Upper lobe of right lung (tissue), 1 donor: ENCODE measurements around the gene OTUD4. TPM values are rescaled to one million over a fixed set of nuclear protein-coding genes. Genes with fewer than 3 reads are reported as not detected.

Experiments
- ATAC-seq: fragments of 200-7000 bp; cut with Tn5 transposase; one replicate; pipeline ENCODE4 v1.9.1; 2020; ENCODE audit warnings: mild to moderate bottlenecking, moderate library complexity
- DNase-seq: peaks from one replicate; pipeline ENCODE4 v3.0.0-alpha.2; 2020
- H3K27ac ChIP-seq: fragments of 200-600 bp; one replicate; pipeline ENCODE4 v1.8.0; 2022
- H3K27me3 ChIP-seq: fragments of 200-600 bp; one replicate; pipeline ENCODE4 v1.8.0; 2022; ENCODE audit warnings: mild to moderate bottlenecking
- H3K36me3 ChIP-seq: fragments of 200-600 bp; one replicate; pipeline ENCODE4 v1.8.0; 2022
- H3K4me1 ChIP-seq: fragments of 200-600 bp; one replicate; pipeline ENCODE4 v1.8.0; 2022
- H3K4me3 ChIP-seq: fragments of 200-600 bp; one replicate; pipeline ENCODE4 v1.8.0; 2022; ENCODE audit warnings: mild to moderate bottlenecking
- H3K9me3 ChIP-seq: fragments of 200-600 bp; one replicate; pipeline ENCODE4 v1.8.0; 2022
- intact Hi-C: fragments of 100-400 bp; cut with DNase I; formaldehyde crosslinking; loops from one replicate; pipeline ENCODE4 v1.11.0; 2022
- total RNA-seq: library from RNA; stranded (reverse); fragmentation: NEBNext Ultra II Directional; extraction: Animal tissue kit (Norgen Biotek cat#: 25700); gene quantifications from one replicate; pipeline ENCODE4 v1.2.1, GENCODE V29; 2021
- TF ChIP-seq, protein P1 (sequence below): fragments of 200-600 bp; IDR thresholded peaks from one replicate; pipeline ENCODE4 v1.8.0; 2022; ENCODE audit warnings: antibody characterized with exemption
- donor health status: DM: no; HTN: yes; CAD: no; lungs with severe emphysema.

The OTUD4 gene
- total RNA-seq, 1 donor from 2014 or later = 46.3 TPM

DNA sequence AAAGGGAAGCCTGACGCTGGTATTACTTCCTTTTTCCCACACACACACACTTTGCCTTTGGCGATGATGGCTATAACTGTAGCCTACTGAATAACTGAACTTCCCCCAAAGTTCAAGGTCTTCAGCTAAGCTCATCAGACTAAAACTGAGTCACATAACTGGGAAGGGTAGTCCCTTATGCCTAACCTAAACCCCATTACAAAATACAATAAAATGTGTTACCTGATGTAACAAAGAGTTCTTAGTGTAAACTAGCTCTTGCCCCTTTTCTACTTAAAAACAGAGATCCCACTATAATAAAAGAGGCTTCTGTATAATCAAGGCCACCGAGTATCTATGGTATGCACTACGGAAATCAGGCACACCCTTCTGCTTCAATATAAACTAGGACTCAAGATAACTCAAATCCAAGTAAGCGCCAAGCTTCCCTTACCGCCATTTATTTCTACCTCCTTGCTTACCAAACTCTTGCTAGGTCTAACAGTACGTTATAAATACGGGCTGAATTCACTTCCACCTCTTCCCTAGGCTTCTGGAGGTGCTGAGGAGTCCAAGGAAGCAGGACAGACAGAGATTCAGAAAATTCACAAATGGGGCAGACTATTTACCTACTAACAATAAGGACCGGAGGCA lies 2.4 kb downstream of the OTUD4 start:
- Histone ChIP-seq H3K27me3 (no peaks in the 10 kb centered on the region), H3K9me3 (no peaks in the 10 kb centered on the region), H3K27ac (peak overlapping the region; percentile 96), H3K36me3 (peaks cover 13% of the 10 kb centered on the region), H3K4me1 (peaks cover 43% of the 10 kb centered on the region), H3K4me3 (peak overlapping the region; percentile 73)
- intact Hi-C loops = no loop called here
- ATAC-seq = no peak
- TF ChIP-seq, protein P1, sequence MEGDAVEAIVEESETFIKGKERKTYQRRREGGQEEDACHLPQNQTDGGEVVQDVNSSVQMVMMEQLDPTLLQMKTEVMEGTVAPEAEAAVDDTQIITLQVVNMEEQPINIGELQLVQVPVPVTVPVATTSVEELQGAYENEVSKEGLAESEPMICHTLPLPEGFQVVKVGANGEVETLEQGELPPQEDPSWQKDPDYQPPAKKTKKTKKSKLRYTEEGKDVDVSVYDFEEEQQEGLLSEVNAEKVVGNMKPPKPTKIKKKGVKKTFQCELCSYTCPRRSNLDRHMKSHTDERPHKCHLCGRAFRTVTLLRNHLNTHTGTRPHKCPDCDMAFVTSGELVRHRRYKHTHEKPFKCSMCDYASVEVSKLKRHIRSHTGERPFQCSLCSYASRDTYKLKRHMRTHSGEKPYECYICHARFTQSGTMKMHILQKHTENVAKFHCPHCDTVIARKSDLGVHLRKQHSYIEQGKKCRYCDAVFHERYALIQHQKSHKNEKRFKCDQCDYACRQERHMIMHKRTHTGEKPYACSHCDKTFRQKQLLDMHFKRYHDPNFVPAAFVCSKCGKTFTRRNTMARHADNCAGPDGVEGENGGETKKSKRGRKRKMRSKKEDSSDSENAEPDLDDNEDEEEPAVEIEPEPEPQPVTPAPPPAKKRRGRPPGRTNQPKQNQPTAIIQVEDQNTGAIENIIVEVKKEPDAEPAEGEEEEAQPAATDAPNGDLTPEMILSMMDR = no peak
- DNase-seq = no peak

DNA sequence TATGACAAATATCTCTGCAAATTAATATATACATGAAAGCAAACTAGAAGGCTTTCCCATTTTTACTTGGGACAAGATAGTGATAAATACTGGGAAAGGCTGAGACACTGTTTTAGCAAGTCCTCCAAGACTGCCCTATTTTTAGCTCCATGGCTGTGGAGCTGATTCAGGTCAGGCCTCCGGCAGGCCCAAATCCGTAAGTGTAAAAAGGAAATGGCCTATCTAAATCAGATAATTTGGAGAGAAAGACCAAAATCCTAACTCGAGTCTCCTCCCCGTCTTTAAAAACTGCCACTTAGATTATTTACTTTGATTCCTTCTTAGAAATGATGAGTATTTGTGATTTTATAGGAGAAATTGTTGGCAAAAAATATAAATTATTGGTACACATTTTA lies 2.9 kb downstream of the OTUD4 start:
- H3K4me3 ChIP-seq = peak overlapping the region; percentile 73
- peaks cover 43% of the 10 kb centered on the region for H3K4me1 ChIP-seq
- intact Hi-C loops = no loop called here
- H3K27me3 ChIP-seq = no peaks in the 10 kb centered on the region
- TF ChIP-seq, protein P1 = no peak
- ATAC-seq (no peak), DNase-seq (no peak)
- H3K9me3 ChIP-seq = no peaks in the 10 kb centered on the region
- peaks cover 13% of the 10 kb centered on the region for H3K36me3 ChIP-seq
- peak overlapping the region; percentile 96 for H3K27ac ChIP-seq

DNA sequence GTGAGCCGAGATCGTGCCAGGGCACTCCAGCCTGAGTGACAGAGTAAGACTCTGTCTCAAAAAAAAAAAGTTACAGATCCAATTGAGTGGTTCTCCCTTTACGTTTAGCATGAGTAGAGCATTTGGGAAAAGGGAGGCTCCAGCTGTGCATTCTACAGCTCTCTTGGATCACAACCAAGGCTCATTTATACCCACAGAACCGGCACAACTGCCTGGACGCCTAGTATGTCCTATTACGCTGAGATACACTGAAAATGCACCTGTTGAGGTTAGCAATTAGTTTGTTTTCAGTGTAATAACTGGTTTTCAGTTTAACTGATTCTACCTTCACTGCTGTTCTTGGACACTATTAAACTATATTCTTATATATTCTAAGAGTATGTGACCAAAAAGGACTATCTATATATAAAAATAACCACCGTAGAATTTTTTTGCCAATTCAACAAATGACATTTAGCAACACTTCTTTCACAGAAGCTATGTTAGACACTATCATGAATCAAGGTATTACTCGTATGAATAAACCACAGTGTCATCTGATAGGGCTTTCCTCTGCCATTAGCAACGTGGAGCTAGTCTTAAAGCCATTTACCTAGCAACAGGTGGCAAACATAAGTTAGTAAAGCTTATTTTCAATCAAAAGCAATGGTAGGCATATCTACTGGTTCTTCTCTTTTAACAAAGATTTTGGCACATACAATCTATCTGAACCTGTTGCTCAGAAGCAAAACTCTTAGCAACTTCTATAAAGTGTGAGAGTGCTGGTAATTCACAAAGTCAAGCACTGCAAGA lies 3.6 kb downstream of the OTUD4 start:
- Histone ChIP-seq H3K36me3 (peaks cover 13% of the 10 kb centered on the region), H3K4me3 (peak overlapping the region; percentile 73), H3K9me3 (no peaks in the 10 kb centered on the region), H3K4me1 (peaks cover 43% of the 10 kb centered on the region), H3K27me3 (no peaks in the 10 kb centered on the region), H3K27ac (peak overlapping the region; percentile 96)
- TF ChIP-seq, protein P1 = no peak
- DNase-seq = no peak
- no peak for ATAC-seq
- intact Hi-C loops = no loop called here

DNA sequence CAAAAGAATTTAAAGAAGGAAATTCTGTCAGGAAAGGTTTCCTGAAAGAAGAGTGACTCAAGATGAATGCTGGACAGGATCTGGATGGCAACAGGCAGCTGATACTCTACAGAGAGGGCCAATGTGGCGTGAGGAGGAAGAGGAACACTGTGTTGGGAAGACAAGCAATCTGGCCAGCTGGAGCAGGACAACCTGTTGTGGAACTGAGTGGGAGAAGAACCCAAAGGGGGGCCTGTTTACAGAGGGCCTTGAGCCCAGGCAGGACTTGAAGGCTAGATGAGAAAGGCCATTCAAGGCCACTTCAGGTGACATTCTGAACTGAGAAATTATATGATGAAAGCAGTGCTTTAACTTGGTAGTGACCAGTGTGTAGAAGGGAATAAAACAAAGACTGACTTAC lies 8.5 kb downstream of the OTUD4 start:
- Histone ChIP-seq H3K27ac (no peak overlapping the region), H3K4me3 (no peak overlapping the region), H3K27me3 (no peaks in the 10 kb centered on the region), H3K36me3 (peaks cover 46% of the 10 kb centered on the region), H3K9me3 (no peaks in the 10 kb centered on the region), H3K4me1 (peaks cover 22% of the 10 kb centered on the region)
- no peak for DNase-seq
- peak; percentile 69 for ATAC-seq
- TF ChIP-seq, protein P1 = no peak
- intact Hi-C loops = no loop called here

DNA sequence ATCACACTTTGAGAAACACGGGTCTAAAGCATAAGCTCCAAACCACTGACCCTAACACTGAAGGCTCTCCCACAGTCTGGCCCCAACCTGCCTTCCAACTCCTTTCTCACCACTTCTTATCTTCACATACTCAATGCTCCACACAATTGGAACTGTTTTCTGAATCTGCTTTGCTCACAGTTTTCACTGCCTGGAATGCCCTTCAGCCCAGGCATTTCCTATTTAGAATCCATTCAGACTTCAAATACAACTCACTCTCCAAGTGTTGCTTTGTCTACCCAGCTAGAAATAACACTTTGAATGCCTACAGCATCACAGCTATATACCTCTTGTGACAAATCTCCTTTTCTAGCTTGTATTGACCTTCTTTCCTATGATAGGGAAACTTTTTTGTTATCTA lies 10.2 kb downstream of the OTUD4 start:
- no peak for DNase-seq
- Histone ChIP-seq H3K9me3 (no peaks in the 10 kb centered on the region), H3K27ac (no peak overlapping the region), H3K27me3 (no peaks in the 10 kb centered on the region), H3K4me3 (no peak overlapping the region), H3K4me1 (peaks cover 6% of the 10 kb centered on the region), H3K36me3 (peaks cover 57% of the 10 kb centered on the region)
- intact Hi-C loops = no loop called here
- no peak for ATAC-seq
- TF ChIP-seq, protein P1 = no peak
